Vagina (tissue), 2 donors: ENCODE measurements around the gene OGFOD2. TPM values are rescaled to one million over a fixed set of nuclear protein-coding genes. Genes with fewer than 3 reads are reported as not detected.

Experiments
- DNase-seq, 2 donors: peaks; one replicate each; pipeline ENCODE4 v3.0.0-alpha.2; 2017; ENCODE audit errors: extremely low spot score in 2 of 2
- H3K27ac ChIP-seq: fragments of 200-600 bp; sonication (generic); one replicate; pipeline ENCODE4 v1.5.1; 2019
- H3K27me3 ChIP-seq: fragments of 200-600 bp; sonication (generic); one replicate; pipeline ENCODE4 v1.5.1; 2019
- H3K36me3 ChIP-seq, 2 donors: fragments of 200-600 bp; sonication (generic); one replicate each; pipeline ENCODE4 v1.5.1; 2017 to 2019
- H3K4me1 ChIP-seq: fragments of 200-600 bp; sonication (generic); one replicate; pipeline ENCODE4 v1.5.1; 2019
- H3K4me3 ChIP-seq, 2 donors: fragments of 200-600 bp; sonication (generic); 1 replicate in 1 of 2; 2 replicates in 1 of 2; pipeline ENCODE4 v1.5.1; 2016 to 2019
- H3K9me3 ChIP-seq: fragments of 200-600 bp; sonication (generic); one replicate; pipeline ENCODE4 v1.5.1; 2019
- POLR2A ChIP-seq, 2 donors: fragments of 450-650 bp; IDR thresholded peaks; one replicate each; pipeline ENCODE4 v1.6.1; 2017; ENCODE audit warnings: antibody characterized with exemption in 2 of 2, mild to moderate bottlenecking in 2 of 2, moderate library complexity in 2 of 2
- POLR2AphosphoS5 ChIP-seq, 2 donors: sonication (generic); formaldehyde crosslinking; IDR thresholded peaks; one replicate each; pipeline ENCODE4 v1.9.0; 2017; ENCODE audit warnings: antibody characterized with exemption in 2 of 2, mild to moderate bottlenecking in 2 of 2, low read depth in 1 of 2; ENCODE audit not compliant: insufficient read depth in 1 of 2
- intact Hi-C: fragments of 100-400 bp; cut with DNase I; formaldehyde crosslinking; loops from one replicate; pipeline ENCODE4 v1.15.1; 2023
- total RNA-seq: library from RNA; depleted of rRNA; stranded (reverse); fragments of >200 nt; gene quantifications from one replicate; pipeline ENCODE4 v1.2.3, GENCODE V29; 2016
- TF ChIP-seq, protein P1 (sequence below), 3 experiments: fragments of 450-650 bp in 2 of 3; fragments of 200-600 bp in 1 of 3; sonication (generic) in 1 of 3; IDR thresholded peaks; one replicate each; pipeline ENCODE4 v1.5.1; 2017 to 2019; ENCODE audit warnings: antibody characterized with exemption in 3 of 3, mild to moderate bottlenecking in 2 of 3, moderate library complexity in 2 of 3

OGFOD2 gene
- total RNA-seq, 1 donor from 2014 or later, result 26.0 TPM

DNA sequence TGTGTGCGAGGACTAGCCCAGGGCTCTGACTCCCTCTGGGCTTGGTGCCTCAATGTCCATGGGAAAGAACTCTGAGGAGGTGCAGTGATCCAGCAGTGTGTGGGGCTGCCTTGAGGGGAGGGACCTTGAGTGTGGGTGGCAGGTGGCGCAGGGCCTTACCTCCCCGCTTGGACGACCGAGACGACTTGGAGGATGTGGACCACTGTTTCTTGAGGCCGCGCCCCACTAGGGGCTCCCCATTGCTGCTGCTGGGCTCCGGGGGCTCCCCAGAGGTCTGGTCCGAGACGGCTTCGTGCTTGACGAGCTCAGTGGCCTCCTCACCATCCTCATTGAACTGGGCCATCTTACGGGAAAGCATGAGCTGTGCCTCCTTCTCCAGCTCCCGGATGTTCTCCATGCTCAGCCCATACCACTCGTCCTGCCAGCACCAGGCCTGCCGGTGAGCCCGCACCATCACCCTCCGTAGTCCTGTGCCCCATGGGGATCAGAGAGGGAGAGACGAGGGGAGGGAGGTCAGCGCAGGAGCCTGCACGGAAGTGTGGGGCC lies 30.1 kb downstream of the OGFOD2 start:
- no peak for DNase-seq
- Histone ChIP-seq H3K27ac (no peak overlapping the region), H3K36me3 (peaks cover 0 to 44% of the 10 kb centered on the region in 2 donors), H3K4me1 (no peaks in the 10 kb centered on the region), H3K9me3 (no peaks in the 10 kb centered on the region), H3K27me3 (no peaks in the 10 kb centered on the region), H3K4me3 (no peak overlapping the region)
- no peak for TF ChIP-seq POLR2AphosphoS5 (IDR thresholded peaks at IDR 0.05; ENCODE audit: insufficient read depth in 1 of 2, low read depth in 1 of 2)
- TF ChIP-seq, protein P1, sequence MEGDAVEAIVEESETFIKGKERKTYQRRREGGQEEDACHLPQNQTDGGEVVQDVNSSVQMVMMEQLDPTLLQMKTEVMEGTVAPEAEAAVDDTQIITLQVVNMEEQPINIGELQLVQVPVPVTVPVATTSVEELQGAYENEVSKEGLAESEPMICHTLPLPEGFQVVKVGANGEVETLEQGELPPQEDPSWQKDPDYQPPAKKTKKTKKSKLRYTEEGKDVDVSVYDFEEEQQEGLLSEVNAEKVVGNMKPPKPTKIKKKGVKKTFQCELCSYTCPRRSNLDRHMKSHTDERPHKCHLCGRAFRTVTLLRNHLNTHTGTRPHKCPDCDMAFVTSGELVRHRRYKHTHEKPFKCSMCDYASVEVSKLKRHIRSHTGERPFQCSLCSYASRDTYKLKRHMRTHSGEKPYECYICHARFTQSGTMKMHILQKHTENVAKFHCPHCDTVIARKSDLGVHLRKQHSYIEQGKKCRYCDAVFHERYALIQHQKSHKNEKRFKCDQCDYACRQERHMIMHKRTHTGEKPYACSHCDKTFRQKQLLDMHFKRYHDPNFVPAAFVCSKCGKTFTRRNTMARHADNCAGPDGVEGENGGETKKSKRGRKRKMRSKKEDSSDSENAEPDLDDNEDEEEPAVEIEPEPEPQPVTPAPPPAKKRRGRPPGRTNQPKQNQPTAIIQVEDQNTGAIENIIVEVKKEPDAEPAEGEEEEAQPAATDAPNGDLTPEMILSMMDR (IDR thresholded peaks at IDR 0.05), result no peak
- TF ChIP-seq POLR2A (IDR thresholded peaks at IDR 0.05), result no peak
- intact Hi-C loops, result no loop called here

DNA sequence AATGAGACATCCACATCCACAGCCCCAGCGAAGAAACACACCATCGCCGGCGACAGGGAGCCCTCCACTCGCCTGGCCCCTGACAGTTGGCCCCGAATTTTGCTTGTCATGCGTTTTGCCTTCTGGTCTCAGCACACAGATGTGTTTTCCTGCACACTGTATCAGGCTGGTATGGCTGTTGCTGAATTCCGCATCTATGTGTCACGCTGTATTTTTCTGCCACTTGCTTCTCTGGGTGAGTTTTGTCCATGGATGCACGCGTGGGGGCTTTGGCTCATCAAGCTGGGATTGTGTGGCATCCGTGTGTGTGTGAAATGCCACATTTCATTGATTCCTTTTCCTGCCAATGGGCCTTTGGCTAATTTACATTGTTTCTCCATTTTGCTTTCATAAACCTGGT lies 31.9 kb downstream of the OGFOD2 start:
- no peaks in the 10 kb centered on the region for H3K4me1 ChIP-seq
- no peak overlapping the region for H3K27ac ChIP-seq
- H3K27me3 ChIP-seq, result no peaks in the 10 kb centered on the region
- H3K9me3 ChIP-seq, result no peaks in the 10 kb centered on the region
- no peak overlapping the region for H3K4me3 ChIP-seq
- peaks cover 0 to 28% of the 10 kb centered on the region in 2 donors for H3K36me3 ChIP-seq
- intact Hi-C loops, result no loop called here
- TF ChIP-seq POLR2A (IDR thresholded peaks at IDR 0.05), result no peak
- TF ChIP-seq POLR2AphosphoS5 (IDR thresholded peaks at IDR 0.05; ENCODE audit: insufficient read depth in 1 of 2, low read depth in 1 of 2), result no peak
- TF ChIP-seq, protein P1 (IDR thresholded peaks at IDR 0.05), result no peak
- no peak for DNase-seq

DNA sequence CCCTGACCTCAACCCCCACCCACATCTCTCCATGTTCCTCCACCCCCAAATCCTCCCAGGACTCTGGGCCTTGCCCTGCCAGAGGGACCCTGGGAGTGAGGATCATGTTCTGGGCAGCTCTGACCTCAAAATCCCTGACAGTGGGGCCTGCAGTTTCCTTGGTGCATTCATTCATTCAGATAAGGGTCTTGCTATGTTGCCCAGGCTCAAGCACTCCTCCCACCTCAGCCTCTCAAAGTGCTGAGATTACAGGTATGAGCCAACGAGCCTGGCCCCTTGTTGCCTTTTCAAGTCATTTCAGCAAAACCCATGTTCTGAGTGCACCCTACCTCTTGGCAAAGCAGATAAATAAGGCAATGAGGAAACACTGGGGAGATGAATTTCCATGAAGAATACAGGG lies 35.1 kb downstream of the OGFOD2 start:
- TF ChIP-seq, protein P1 (IDR thresholded peaks at IDR 0.05), result no peak
- TF ChIP-seq POLR2AphosphoS5 (IDR thresholded peaks at IDR 0.05; ENCODE audit: insufficient read depth in 1 of 2, low read depth in 1 of 2), result no peak
- no peak for TF ChIP-seq POLR2A (IDR thresholded peaks at IDR 0.05)
- peaks cover 0 to 16% of the 10 kb centered on the region in 2 donors for H3K36me3 ChIP-seq
- no peaks in the 10 kb centered on the region for H3K27me3 ChIP-seq
- intact Hi-C loops, result no loop called here
- H3K9me3 ChIP-seq, result no peaks in the 10 kb centered on the region
- no peak overlapping the region for H3K27ac ChIP-seq
- H3K4me1 ChIP-seq, result no peaks in the 10 kb centered on the region
- H3K4me3 ChIP-seq, result no peak overlapping the region
- no peak for DNase-seq

DNA sequence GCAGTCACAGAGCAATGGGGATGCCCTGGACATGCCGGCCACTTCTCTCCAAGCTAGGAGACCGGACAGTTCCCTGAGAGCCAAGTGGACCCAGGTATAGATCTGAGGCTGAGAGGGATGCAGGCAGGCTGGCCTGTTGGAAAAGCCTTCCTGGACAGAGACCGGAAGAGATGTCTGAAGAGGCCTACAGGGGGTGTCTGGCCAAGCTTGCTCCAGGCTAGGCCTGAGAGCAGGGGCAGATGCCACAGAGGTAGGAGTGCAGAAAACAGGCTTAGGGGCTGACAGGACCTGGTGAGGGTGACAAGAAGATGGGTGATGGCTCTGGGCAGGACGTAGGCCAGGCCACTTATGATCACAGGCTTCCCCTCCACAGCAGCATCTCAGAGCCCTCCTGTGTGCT lies 35.6 kb downstream of the OGFOD2 start:
- no peak overlapping the region for H3K4me3 ChIP-seq
- peaks cover 0 to 16% of the 10 kb centered on the region in 2 donors for H3K36me3 ChIP-seq
- no peak for DNase-seq
- H3K27ac ChIP-seq, result no peak overlapping the region
- no peaks in the 10 kb centered on the region for H3K4me1 ChIP-seq
- no peaks in the 10 kb centered on the region for H3K9me3 ChIP-seq
- TF ChIP-seq, protein P1 (IDR thresholded peaks at IDR 0.05), result no peak
- TF ChIP-seq POLR2AphosphoS5 (IDR thresholded peaks at IDR 0.05; ENCODE audit: insufficient read depth in 1 of 2, low read depth in 1 of 2) (no peak), POLR2A (IDR thresholded peaks at IDR 0.05) (no peak)
- H3K27me3 ChIP-seq, result no peaks in the 10 kb centered on the region
- intact Hi-C loops, result no loop called here

DNA sequence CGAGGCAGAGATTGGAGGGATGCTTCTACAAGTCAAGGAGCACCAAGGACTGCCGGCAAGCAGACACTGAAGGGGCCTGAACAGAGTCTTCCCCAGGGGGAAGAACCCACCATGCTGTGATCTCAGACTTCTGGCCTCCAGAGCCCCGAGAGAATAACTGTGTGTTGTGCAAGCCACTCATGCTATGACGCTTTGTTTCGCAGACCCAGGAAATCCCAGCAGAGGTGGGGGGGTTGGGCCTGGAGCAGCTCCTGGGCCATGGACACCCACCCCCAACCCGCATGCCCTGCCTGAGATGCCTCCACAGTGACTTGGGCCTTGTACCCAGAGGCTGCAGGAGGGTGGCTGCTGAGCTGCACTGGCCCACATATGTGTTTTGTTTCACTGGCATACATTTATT lies 36.7 kb downstream of the OGFOD2 start:
- intact Hi-C loops, result no loop called here
- H3K9me3 ChIP-seq, result no peaks in the 10 kb centered on the region
- DNase-seq, result no peak
- H3K4me1 ChIP-seq, result no peaks in the 10 kb centered on the region
- H3K4me3 ChIP-seq, result no peak overlapping the region
- no peak for TF ChIP-seq POLR2AphosphoS5 (IDR thresholded peaks at IDR 0.05; ENCODE audit: insufficient read depth in 1 of 2, low read depth in 1 of 2)
- TF ChIP-seq, protein P1 (IDR thresholded peaks at IDR 0.05), result no peak
- no peak for TF ChIP-seq POLR2A (IDR thresholded peaks at IDR 0.05)
- no peaks in the 10 kb centered on the region for H3K27me3 ChIP-seq
- peaks cover 0 to 16% of the 10 kb centered on the region in 2 donors for H3K36me3 ChIP-seq
- H3K27ac ChIP-seq, result no peak overlapping the region
